OCI-LY7 (cell line): Measurements from ENCODE around the gene DPF3. TPM values are rescaled to one million over a fixed set of nuclear protein-coding genes. Genes with fewer than 3 reads are reported as not detected.

Experiments
- BruUV-seq: library from RNA; stranded (reverse); fragments of 400-500 nt; replicated peaks from 2 replicates; lab custom pipeline; 2021; lab: Mats Ljungman, UMichigan
- CTCF ChIA-PET: fragments of 300-600 bp; sonication (Branson Sonifier 250); formaldehyde crosslinking; loops from one replicate; lab custom pipeline; 2022; ENCODE audit warnings: antibody characterized with exemption; ENCODE audit not compliant: unreplicated experiment; lab: Charles Lee
- POLR2A ChIA-PET: fragments of 300-600 bp; sonication (Branson Sonifier 250); formaldehyde crosslinking; loops from one replicate; lab custom pipeline; 2022; ENCODE audit warnings: antibody characterized with exemption; lab: Charles Lee
- DNase-seq: peaks from one replicate; pipeline ENCODE4 v3.0.0-alpha.2; 2015; ENCODE audit warnings: low spot score
- H2AFZ ChIP-seq: fragments of 200-600 bp; sonication (generic), shearing (Covaris generic); 2 replicates; pipeline ENCODE4 v1.6.1; 2014; ENCODE audit warnings: mild to moderate bottlenecking, antibody characterized with exemption, low read length, moderate library complexity
- H3K27ac ChIP-seq: fragments of 200-600 bp; sonication (generic); 2 replicates; pipeline ENCODE4 v1.5.1; 2014; ENCODE audit warnings: mixed run types, low read depth, mild to moderate bottlenecking, moderate library complexity, low read length, inconsistent platforms; ENCODE audit not compliant: poor library complexity, severe bottlenecking
- H3K36me3 ChIP-seq: fragments of 200-600 bp; sonication (generic); 2 replicates; pipeline ENCODE4 v1.6.1; 2014; ENCODE audit warnings: mild to moderate bottlenecking, antibody characterized with exemption, low read length, moderate library complexity, mixed read lengths; ENCODE audit not compliant: insufficient read depth
- H3K4me1 ChIP-seq: fragments of 200-600 bp; sonication (generic); 2 replicates; pipeline ENCODE4 v1.5.1; 2014; ENCODE audit warnings: mild to moderate bottlenecking, low read length; ENCODE audit not compliant: insufficient read depth, poor library complexity, severe bottlenecking
- H3K4me2 ChIP-seq: fragments of 200-600 bp; sonication (generic); 2 replicates; pipeline ENCODE4 v1.6.1; 2014; ENCODE audit warnings: mild to moderate bottlenecking, low read length
- H3K4me3 ChIP-seq: fragments of 200-600 bp; sonication (generic); 2 replicates; pipeline ENCODE4 v1.5.1; 2014; ENCODE audit warnings: mild to moderate bottlenecking, low read depth, low read length; ENCODE audit not compliant: poor library complexity, severe bottlenecking
- H3K79me2 ChIP-seq: fragments of 200-600 bp; sonication (generic); 2 replicates; pipeline ENCODE4 v1.6.1; 2016; ENCODE audit warnings: low read depth, mild to moderate bottlenecking, low read length, moderate library complexity, mixed read lengths; ENCODE audit not compliant: insufficient read depth
- H3K9me2 ChIP-seq: fragments of 200-600 bp; sonication (generic); 2 replicates; pipeline ENCODE4 v1.6.1; 2016; ENCODE audit warnings: mild to moderate bottlenecking, low read length, mixed read lengths; ENCODE audit not compliant: insufficient read depth
- H3K9me3 ChIP-seq: fragments of 200-600 bp; sonication (generic); 2 replicates; pipeline ENCODE4 v1.6.1; 2014; ENCODE audit warnings: mild to moderate bottlenecking, mixed run types, low read length, mixed read lengths
- H4K20me1 ChIP-seq: fragments of 200-600 bp; sonication (generic); 2 replicates; pipeline ENCODE4 v1.6.1; 2014; ENCODE audit warnings: mild to moderate bottlenecking, antibody characterized with exemption, low read length, moderate library complexity, mixed read lengths; ENCODE audit not compliant: insufficient read depth
- EZH2phosphoT487 ChIP-seq: fragments of 200-600 bp; sonication (generic); IDR thresholded peaks from 2 replicates; pipeline ENCODE4 v1.6.1; 2018; ENCODE audit warnings: low read depth, borderline replicate concordance, mild to moderate bottlenecking, mixed run types, antibody characterized with exemption, low read length, moderate library complexity, mixed read lengths
- intact Hi-C: fragments of 100-400 bp; cut with micrococcal nuclease; formaldehyde crosslinking; loops from one replicate; pipeline ENCODE4 v1.10.0; 2022; ENCODE audit not compliant: unreplicated experiment
- total RNA-seq, 2 experiments: library from RNA; depleted of rRNA in 1 of 2; stranded (reverse); fragments of >200 nt in 1 of 2; shearing (Covaris generic) in 1 of 2; gene quantifications; 2 replicates each; pipeline ENCODE4 v1.2.3, GENCODE V29; 2014 to 2022
- TF ChIP-seq, protein P1 (sequence below): fragments of 200-600 bp; sonication (generic); conservative IDR thresholded peaks from 2 replicates; pipeline ENCODE4 v1.5.1; 2014; ENCODE audit warnings: mild to moderate bottlenecking, antibody characterized with exemption, low read length, moderate library complexity, mixed read lengths

The DPF3 gene
- total RNA-seq, 2 experiments from 2014 or later: 0.42 TPM; not detected in 1

DNA sequence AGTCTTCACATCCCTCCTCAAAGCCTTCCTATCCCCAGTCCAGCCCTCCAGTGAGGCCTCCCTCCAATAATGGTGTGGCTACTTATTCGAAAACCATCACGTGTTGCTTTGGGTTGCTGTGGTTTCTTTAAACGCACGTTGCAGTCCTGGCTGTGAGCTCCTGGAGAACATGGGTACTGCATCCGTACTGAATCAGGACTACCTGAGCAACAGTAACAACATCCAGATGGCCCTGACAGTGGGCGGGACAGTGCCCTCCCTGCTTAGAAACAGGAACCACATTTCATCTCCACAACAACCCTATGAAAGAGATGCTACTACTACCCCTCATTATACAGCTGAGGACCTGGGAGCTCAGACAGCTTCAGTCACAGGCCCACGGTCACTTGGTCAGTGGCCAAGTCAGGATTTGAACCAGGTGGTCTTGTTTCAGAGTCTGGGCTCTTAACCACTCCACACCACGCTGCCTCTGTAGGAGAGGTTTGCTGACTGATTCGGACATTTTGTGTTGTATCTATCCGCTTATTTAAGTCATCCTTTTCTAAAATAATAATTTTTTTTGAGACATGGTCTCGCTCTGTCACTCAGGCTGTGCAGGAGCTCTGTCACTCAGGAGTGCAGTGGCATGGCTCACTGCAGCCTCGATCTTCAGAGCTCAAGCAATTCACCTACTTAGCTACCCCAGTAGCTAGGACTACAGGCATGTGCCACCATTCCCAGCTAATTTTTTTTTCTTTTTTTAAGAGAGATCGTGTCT is 104.8 kb downstream of the DPF3 start:
- H3K79me2 ChIP-seq: no peaks in the 10 kb centered on the region
- H4K20me1 ChIP-seq: no peaks in the 10 kb centered on the region
- no peak overlapping the region for H2AFZ ChIP-seq
- ChIA-PET POLR2A (interaction anchor here (0.7 kb wide), 1 partner anchor 8 kb away, joined by 3 read pairs; no protein-coding TSS in a partner anchor), CTCF (no interaction called here)
- H3K4me2 ChIP-seq: no peak overlapping the region
- no peaks in the 10 kb centered on the region for H3K4me1 ChIP-seq
- no peaks in the 10 kb centered on the region for H3K9me2 ChIP-seq
- BruUV-seq: no TSS peak
- H3K4me3 ChIP-seq: no peak overlapping the region
- intact Hi-C loops: no loop called here
- TF ChIP-seq, protein P1, sequence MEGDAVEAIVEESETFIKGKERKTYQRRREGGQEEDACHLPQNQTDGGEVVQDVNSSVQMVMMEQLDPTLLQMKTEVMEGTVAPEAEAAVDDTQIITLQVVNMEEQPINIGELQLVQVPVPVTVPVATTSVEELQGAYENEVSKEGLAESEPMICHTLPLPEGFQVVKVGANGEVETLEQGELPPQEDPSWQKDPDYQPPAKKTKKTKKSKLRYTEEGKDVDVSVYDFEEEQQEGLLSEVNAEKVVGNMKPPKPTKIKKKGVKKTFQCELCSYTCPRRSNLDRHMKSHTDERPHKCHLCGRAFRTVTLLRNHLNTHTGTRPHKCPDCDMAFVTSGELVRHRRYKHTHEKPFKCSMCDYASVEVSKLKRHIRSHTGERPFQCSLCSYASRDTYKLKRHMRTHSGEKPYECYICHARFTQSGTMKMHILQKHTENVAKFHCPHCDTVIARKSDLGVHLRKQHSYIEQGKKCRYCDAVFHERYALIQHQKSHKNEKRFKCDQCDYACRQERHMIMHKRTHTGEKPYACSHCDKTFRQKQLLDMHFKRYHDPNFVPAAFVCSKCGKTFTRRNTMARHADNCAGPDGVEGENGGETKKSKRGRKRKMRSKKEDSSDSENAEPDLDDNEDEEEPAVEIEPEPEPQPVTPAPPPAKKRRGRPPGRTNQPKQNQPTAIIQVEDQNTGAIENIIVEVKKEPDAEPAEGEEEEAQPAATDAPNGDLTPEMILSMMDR: no peak
- TF ChIP-seq EZH2phosphoT487: no peak
- no peaks in the 10 kb centered on the region for H3K9me3 ChIP-seq
- no peak for DNase-seq
- H3K27ac ChIP-seq: no peak overlapping the region
- no peaks in the 10 kb centered on the region for H3K36me3 ChIP-seq

DNA sequence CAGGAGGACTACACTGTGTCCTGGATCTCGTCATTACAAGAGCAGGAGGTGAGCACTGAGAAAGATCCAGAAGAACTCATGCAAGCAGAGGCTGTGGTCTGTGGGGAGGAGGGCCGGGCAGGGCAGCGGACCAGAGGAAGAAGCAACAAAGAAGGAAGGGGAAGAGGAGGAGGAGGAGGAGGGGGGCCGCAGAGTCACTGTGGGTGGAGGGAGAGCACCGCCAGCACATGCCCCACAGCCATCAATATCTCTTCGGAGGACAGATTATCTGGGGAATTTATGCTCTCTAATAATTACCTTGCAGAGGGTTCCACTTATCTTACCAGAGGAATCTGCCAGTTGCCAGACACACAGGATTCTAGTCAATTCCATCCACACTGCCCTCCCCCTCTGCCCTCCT is 105.6 kb downstream of the DPF3 start:
- H3K9me3 ChIP-seq: no peaks in the 10 kb centered on the region
- H3K9me2 ChIP-seq: no peaks in the 10 kb centered on the region
- H2AFZ ChIP-seq: no peak overlapping the region
- H3K4me2 ChIP-seq: no peak overlapping the region
- no peaks in the 10 kb centered on the region for H4K20me1 ChIP-seq
- DNase-seq: no peak
- H3K27ac ChIP-seq: no peak overlapping the region
- POLR2A ChIA-PET: no interaction called here
- intact Hi-C loops: no loop called here
- H3K4me3 ChIP-seq: no peak overlapping the region
- no peaks in the 10 kb centered on the region for H3K36me3 ChIP-seq
- CTCF ChIA-PET: no interaction called here
- no TSS peak for BruUV-seq
- TF ChIP-seq, protein P1: no peak
- no peak for TF ChIP-seq EZH2phosphoT487
- H3K79me2 ChIP-seq: no peaks in the 10 kb centered on the region
- no peaks in the 10 kb centered on the region for H3K4me1 ChIP-seq

DNA sequence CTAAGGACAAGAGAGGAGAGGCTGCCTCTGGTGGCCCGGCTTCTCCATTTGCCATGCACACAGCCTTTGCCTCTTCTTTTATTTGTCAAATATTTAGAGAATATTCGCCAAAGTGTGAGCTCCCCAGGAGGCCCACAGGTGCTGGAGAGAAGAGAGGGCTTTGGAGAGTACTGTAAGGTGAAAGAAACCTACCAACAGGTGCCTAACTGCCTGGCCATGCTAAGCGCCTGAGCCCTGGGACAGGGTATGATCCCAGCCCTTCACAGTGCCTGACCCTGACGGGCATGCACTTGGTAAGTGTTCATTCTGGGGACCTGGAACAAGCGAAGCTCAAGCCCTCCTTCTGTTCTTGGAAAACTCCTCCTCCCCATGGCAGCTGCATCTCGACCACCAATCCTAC is 106.1 kb downstream of the DPF3 start:
- no peaks in the 10 kb centered on the region for H3K4me1 ChIP-seq
- ChIA-PET CTCF (no interaction called here), POLR2A (no interaction called here)
- BruUV-seq: no TSS peak
- no peak overlapping the region for H2AFZ ChIP-seq
- no peaks in the 10 kb centered on the region for H4K20me1 ChIP-seq
- H3K27ac ChIP-seq: no peak overlapping the region
- H3K36me3 ChIP-seq: no peaks in the 10 kb centered on the region
- TF ChIP-seq, protein P1: no peak
- no peak for TF ChIP-seq EZH2phosphoT487
- H3K9me3 ChIP-seq: no peaks in the 10 kb centered on the region
- no peak for DNase-seq
- no peak overlapping the region for H3K4me2 ChIP-seq
- no peaks in the 10 kb centered on the region for H3K9me2 ChIP-seq
- intact Hi-C loops: no loop called here
- H3K79me2 ChIP-seq: no peaks in the 10 kb centered on the region
- H3K4me3 ChIP-seq: no peak overlapping the region
